Upper lobe of left lung (tissue), 4 donors: ENCODE measurements around the gene OR51B6.

Experiments
- CTCF ChIP-seq, 6 experiments: fragments of 450-650 bp in 4 of 6; fragments of 200-600 bp in 2 of 6; sonication (generic) in 2 of 6; IDR thresholded peaks; one replicate each; pipeline ENCODE4 v1.5.1; 2016 to 2019; ENCODE audit warnings: antibody characterized with exemption in 6 of 6
- POLR2A ChIP-seq, 4 donors: fragments of 450-650 bp; IDR thresholded peaks; one replicate each; pipeline ENCODE4 v1.5.1; 2016 to 2017; ENCODE audit warnings: antibody characterized with exemption in 4 of 4, mild to moderate bottlenecking in 2 of 4
- POLR2AphosphoS5 ChIP-seq, 2 donors: sonication (generic); formaldehyde crosslinking; IDR thresholded peaks; one replicate each; pipeline ENCODE4 v1.5.1; 2017; ENCODE audit warnings: antibody characterized with exemption in 2 of 2

- TF ChIP-seq CTCF (IDR thresholded peaks at IDR 0.05) (no peak), POLR2A (IDR thresholded peaks at IDR 0.05) (no peak), POLR2AphosphoS5 (IDR thresholded peaks at IDR 0.05) (no peak)
Observed at GRCh38 chr11:5324197-5324596, 27.1 kb upstream of the OR51B6 start, which contains the start of gene OR51B2.
